Stimulated activated naive CD4-positive, alpha-beta T cell treated with Interleukin-2 at 50 U/mL for 16 hours (primary cell): ENCODE data around the gene ARMH3.
"Not testable (repeated sequence)": the region's sequence is repeated elsewhere in the genome, so short reads cannot be mapped to it uniquely, and the experiment has no call there.

ENCODE experiments used
- DNase-seq: peaks from one replicate; lab custom pipeline; 2025; lab: John Stamatoyannopoulos, UW

Gene ARMH3

GRCh38 chr10:102046095-102046494 lies 9.9 kb downstream of the ARMH3 start:
- DNase-seq: no peak

GRCh38 chr10:102045292-102045691 lies 10.7 kb downstream of the ARMH3 start:
- DNase-seq: no peak

- no peak for DNase-seq
Measured at GRCh38 chr10:102040305-102041050, 15.5 kb downstream of the ARMH3 start.

GRCh38 chr10:102038410-102038809 lies 17.6 kb downstream of the ARMH3 start:
- DNase-seq: no peak

- not testable (repeated sequence) for DNase-seq
Measured at GRCh38 chr10:102035807-102036206, 20.2 kb downstream of the ARMH3 start.

GRCh38 chr10:102033787-102034186 lies 22.2 kb downstream of the ARMH3 start:
- DNase-seq: no peak

GRCh38 chr10:102027261-102027660 lies 28.7 kb downstream of the ARMH3 start:
- DNase-seq: no peak

- DNase-seq: no peak
Measured at GRCh38 chr10:102024799-102025198, 31.2 kb downstream of the ARMH3 start.

- no peak for DNase-seq
Measured at GRCh38 chr10:102020938-102021337, 35.0 kb downstream of the ARMH3 start.

GRCh38 chr10:102017295-102017694 lies 38.7 kb downstream of the ARMH3 start:
- no peak for DNase-seq

- DNase-seq: no peak
Measured at GRCh38 chr10:102016416-102016815, 39.6 kb downstream of the ARMH3 start.

GRCh38 chr10:102010961-102011360 lies 45.0 kb downstream of the ARMH3 start:
- no peak for DNase-seq

- DNase-seq: no peak
Measured at GRCh38 chr10:102009801-102010425, 46.1 kb downstream of the ARMH3 start.

- no peak for DNase-seq
Measured at GRCh38 chr10:102007796-102008195, 48.2 kb downstream of the ARMH3 start.

GRCh38 chr10:102007031-102007430 lies 48.9 kb downstream of the ARMH3 start:
- DNase-seq: not testable (repeated sequence)

GRCh38 chr10:102004376-102004775 lies 51.6 kb downstream of the ARMH3 start:
- no peak for DNase-seq

- no peak for DNase-seq
Measured at GRCh38 chr10:102003541-102003940, 52.4 kb downstream of the ARMH3 start.

GRCh38 chr10:102001435-102002068 lies 54.4 kb downstream of the ARMH3 start:
- DNase-seq: no peak

GRCh38 chr10:101997803-101998202 lies 58.2 kb downstream of the ARMH3 start:
- DNase-seq: no peak

- DNase-seq: no peak
Measured at GRCh38 chr10:101995451-101996063, 60.4 kb downstream of the ARMH3 start.

- DNase-seq: no peak
Measured at GRCh38 chr10:101993651-101994200, 62.2 kb downstream of the ARMH3 start.

- no peak for DNase-seq
Measured at GRCh38 chr10:101993221-101993620, 62.8 kb downstream of the ARMH3 start.
